Effector memory CD8-positive, alpha-beta T cell (primary cell): Measurements from ENCODE around the gene CCT2.

Experiments used
- ATAC-seq: fragments of 150-1000 bp; cut with Tn5 transposase; replicated peaks from 2 replicates; pipeline ENCODE4 v1.10.0; 2021; ENCODE audit warnings: mild to moderate bottlenecking, moderate library complexity
- DNase-seq, 3 experiments: peaks; one replicate each; pipeline ENCODE4 v3.0.0; 2021
- H3K27ac Mint-ChIP-seq, 2 donors: one replicate each; pipeline ENCODE4 v1.8.0; 2022; ENCODE audit warnings: mild to moderate bottlenecking in 2 of 2, mixed read lengths in 2 of 2, moderate library complexity in 2 of 2
- H3K27me3 Mint-ChIP-seq, 2 donors: one replicate each; pipeline ENCODE4 v1.8.0; 2022; ENCODE audit warnings: mixed read lengths in 2 of 2
- H3K36me3 Mint-ChIP-seq: one replicate; pipeline ENCODE4 v1.8.0; 2022; ENCODE audit warnings: mild to moderate bottlenecking, moderate library complexity, mixed read lengths; ENCODE audit not compliant: insufficient read depth
- H3K4me1 Mint-ChIP-seq, 2 donors: one replicate each; pipeline ENCODE4 v1.8.0; 2022; ENCODE audit warnings: low read depth in 2 of 2, mixed read lengths in 2 of 2
- H3K4me3 Mint-ChIP-seq, 2 donors: one replicate each; pipeline ENCODE4 v1.8.0; 2022; ENCODE audit warnings: mild to moderate bottlenecking in 2 of 2, mixed read lengths in 2 of 2, moderate library complexity in 2 of 2
- H3K9me3 Mint-ChIP-seq, 2 donors: one replicate each; pipeline ENCODE4 v1.8.0; 2022; ENCODE audit warnings: mixed read lengths in 2 of 2
- total RNA-seq, 9 experiments: gene quantifications; one replicate each; lab custom pipeline; 2026; lab: John Stamatoyannopoulos, UW

Gene CCT2
- 105 to 677 (median 155) reads per million in 9 experiments for total RNA-seq

DNA sequence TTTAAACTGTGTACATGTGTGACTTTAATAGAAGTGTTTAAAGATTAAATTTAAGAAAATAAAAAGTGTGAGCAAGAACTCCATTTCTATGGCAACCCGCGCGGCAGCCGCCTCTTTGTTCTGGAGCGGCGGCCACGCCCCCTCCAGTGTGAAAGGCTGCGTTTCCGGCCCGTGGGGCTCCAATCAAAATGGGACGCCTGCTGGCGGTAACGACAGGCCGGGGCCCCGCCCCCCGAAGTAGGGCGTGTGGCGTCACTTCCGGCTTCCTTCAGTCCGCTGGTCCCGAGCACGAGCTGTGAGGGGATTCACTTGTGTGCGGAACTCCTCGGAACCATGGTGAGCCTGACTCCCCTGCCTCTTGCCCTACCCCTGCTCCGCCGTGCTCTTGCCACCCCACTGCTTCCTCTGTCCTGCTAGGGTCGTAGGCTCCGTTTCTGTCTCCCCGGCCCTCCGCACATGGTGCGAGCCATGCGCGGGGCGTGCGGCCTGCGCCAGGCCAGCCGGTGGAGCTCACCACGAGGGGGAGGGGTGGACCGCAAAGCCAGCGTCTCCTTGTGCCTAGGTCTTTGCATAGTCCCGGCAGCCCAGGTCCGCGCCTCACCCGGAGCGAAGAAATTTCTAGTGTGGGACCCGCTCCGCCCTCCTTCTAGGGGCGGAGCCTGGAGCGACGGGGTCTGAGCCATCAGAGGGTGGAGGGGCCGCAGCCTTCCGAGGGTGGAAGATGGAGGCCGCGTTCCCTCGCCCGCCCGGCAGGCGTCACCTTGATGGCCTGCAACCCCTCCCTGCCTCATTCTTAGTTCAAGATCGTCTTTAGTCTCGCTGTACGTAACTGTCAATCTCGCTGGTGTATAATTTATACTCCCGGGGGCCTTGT is at the start of gene CCT2:
Gene CCT2, plus strand, starts transcription at position 271 of the 874 bp plus-strand sequence. Its CDS starts 63 bp downstream, at position 334.
- peak within 1 kb of the TSS; percentile 98 to 99 for H3K27ac Mint-ChIP-seq
- peaks cover 50% of the 10 kb centered on the region for H3K36me3 Mint-ChIP-seq
- ATAC-seq (peak; percentile 92), DNase-seq (peak; percentile 94 to 97 (median 95))
- no peaks in the 10 kb centered on the region for H3K9me3 Mint-ChIP-seq
- no peaks in the 10 kb centered on the region for H3K27me3 Mint-ChIP-seq
- peaks cover 8 to 11% of the 10 kb centered on the region in 2 donors for H3K4me1 Mint-ChIP-seq
- H3K4me3 Mint-ChIP-seq = peak within 1 kb of the TSS; percentile 98 to 99

DNA sequence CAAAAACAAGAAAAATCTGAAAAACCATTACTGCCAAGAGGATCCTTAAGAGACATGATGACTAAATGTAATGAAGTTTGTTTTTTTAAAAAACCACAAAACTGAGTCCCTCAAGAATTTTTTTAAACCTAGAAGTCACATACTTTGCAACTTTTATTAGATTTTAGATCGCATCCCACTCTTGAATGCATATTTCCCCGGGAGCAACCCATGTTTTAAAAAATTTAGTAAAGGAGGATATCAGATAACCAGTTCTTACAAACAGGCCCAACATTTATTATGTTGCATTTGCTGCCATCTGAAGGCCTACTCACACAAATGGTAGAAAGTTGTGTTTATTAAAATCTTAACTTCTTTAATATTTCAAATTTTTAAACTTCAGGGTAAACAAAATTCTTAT is 44.3 kb upstream of the CCT2 start:
- H3K36me3 Mint-ChIP-seq = peaks cover 12% of the 10 kb centered on the region
- H3K4me1 Mint-ChIP-seq = peaks cover 0 to 3% of the 10 kb centered on the region in 2 donors
- peaks cover 4 to 10% of the 10 kb centered on the region in 2 donors for H3K9me3 Mint-ChIP-seq
- ATAC-seq (no peak), DNase-seq (no peak)
- no peak overlapping the region for H3K27ac Mint-ChIP-seq
- no peaks in the 10 kb centered on the region for H3K27me3 Mint-ChIP-seq
- H3K4me3 Mint-ChIP-seq = no peak overlapping the region

DNA sequence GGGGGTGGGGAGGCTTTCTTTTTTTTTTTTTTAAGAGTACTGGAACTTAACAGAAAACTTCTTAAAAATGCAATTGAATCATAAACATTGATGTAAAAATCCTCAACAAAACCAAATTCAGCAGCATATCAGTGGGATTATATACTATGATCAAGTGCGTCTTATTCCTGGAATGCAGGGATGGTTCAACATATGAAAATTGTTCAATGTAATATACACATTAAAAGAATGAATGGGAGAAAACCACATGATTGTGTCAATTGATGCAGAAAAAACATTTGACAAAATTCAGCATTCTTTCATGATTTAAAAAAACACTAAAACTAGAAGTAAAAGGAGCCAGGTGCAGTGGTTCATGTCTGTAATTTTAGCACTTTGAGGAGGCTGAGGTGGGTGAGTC is 41.2 kb upstream of the CCT2 start:
- no peak for DNase-seq
- H3K9me3 Mint-ChIP-seq = peaks cover 4 to 10% of the 10 kb centered on the region in 2 donors
- H3K4me3 Mint-ChIP-seq = no peak overlapping the region
- ATAC-seq = no peak
- H3K4me1 Mint-ChIP-seq = peaks cover 0 to 8% of the 10 kb centered on the region in 2 donors
- H3K27me3 Mint-ChIP-seq = no peaks in the 10 kb centered on the region
- no peak overlapping the region for H3K27ac Mint-ChIP-seq
- peaks cover 5% of the 10 kb centered on the region for H3K36me3 Mint-ChIP-seq

GRCh38 chr12:69545081-69545480 is 40.2 kb upstream of the CCT2 start:
- peaks cover 4 to 10% of the 10 kb centered on the region in 2 donors for H3K9me3 Mint-ChIP-seq
- H3K27me3 Mint-ChIP-seq = no peaks in the 10 kb centered on the region
- peaks cover 1 to 13% of the 10 kb centered on the region in 2 donors for H3K4me1 Mint-ChIP-seq
- no peak overlapping the region for H3K4me3 Mint-ChIP-seq
- ATAC-seq (no peak), DNase-seq (no peak)
- peaks cover 7% of the 10 kb centered on the region for H3K36me3 Mint-ChIP-seq
- no peak overlapping the region for H3K27ac Mint-ChIP-seq

DNA sequence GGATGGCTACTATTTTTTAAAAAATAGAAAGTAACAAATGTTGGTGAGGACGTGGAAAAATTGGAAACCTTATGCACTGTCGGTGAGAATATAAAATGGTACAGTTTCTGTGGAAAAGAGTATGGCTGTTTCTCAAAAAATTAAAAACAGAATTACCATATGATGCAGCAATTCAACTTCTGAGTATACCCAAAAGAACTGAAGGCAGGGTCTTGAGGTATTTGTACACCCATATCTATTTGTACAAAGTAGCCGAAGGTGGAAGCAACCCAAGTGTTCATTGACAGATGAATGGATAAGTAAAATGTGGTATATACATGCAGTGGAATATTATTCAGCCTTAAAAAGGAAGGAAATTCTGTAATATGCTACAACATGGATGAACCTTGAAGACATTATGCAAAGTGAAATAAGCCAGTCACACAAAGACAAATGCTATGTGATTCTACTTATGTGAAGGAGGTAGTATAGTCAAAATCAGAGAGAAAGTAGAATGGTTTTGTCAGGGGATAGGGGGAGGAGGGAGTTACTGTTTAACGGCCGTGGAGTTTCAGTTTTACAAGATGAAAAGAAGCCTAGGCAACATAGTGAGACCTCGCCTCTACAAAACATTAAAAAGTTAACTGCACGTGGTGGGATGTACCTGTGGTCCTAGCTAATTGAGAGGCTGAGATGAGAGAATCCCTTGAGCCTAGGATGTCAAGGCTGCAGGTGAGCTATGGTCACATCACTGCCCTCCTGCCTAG is 38.4 kb upstream of the CCT2 start:
- Mint-ChIP-seq H3K36me3 (peaks cover 2% of the 10 kb centered on the region), H3K27ac (no peak overlapping the region), H3K4me3 (no peak overlapping the region), H3K9me3 (peaks cover 4 to 10% of the 10 kb centered on the region in 2 donors), H3K4me1 (peaks cover 1 to 13% of the 10 kb centered on the region in 2 donors), H3K27me3 (no peaks in the 10 kb centered on the region)
- ATAC-seq (no peak), DNase-seq (no peak)

- H3K4me3 Mint-ChIP-seq = no peak overlapping the region
- peaks cover 0 to 3% of the 10 kb centered on the region in 2 donors for H3K9me3 Mint-ChIP-seq
- H3K27ac Mint-ChIP-seq = no peak overlapping the region
- DNase-seq (no peak), ATAC-seq (no peak)
- no peaks in the 10 kb centered on the region for H3K27me3 Mint-ChIP-seq
- H3K4me1 Mint-ChIP-seq = peaks cover 3 to 16% of the 10 kb centered on the region in 2 donors
- peaks cover 9% of the 10 kb centered on the region for H3K36me3 Mint-ChIP-seq
Observed at GRCh38 chr12:69548687-69549086, 36.6 kb upstream of the CCT2 start.

- ATAC-seq (no peak), DNase-seq (no peak)
- peaks cover 3 to 16% of the 10 kb centered on the region in 2 donors for H3K4me1 Mint-ChIP-seq
- peaks cover 9% of the 10 kb centered on the region for H3K36me3 Mint-ChIP-seq
- no peak overlapping the region for H3K27ac Mint-ChIP-seq
- H3K27me3 Mint-ChIP-seq = no peaks in the 10 kb centered on the region
- H3K4me3 Mint-ChIP-seq = no peak overlapping the region
- no peaks in the 10 kb centered on the region for H3K9me3 Mint-ChIP-seq
Observed at GRCh38 chr12:69550569-69551350, 34.5 kb upstream of the CCT2 start.

DNA sequence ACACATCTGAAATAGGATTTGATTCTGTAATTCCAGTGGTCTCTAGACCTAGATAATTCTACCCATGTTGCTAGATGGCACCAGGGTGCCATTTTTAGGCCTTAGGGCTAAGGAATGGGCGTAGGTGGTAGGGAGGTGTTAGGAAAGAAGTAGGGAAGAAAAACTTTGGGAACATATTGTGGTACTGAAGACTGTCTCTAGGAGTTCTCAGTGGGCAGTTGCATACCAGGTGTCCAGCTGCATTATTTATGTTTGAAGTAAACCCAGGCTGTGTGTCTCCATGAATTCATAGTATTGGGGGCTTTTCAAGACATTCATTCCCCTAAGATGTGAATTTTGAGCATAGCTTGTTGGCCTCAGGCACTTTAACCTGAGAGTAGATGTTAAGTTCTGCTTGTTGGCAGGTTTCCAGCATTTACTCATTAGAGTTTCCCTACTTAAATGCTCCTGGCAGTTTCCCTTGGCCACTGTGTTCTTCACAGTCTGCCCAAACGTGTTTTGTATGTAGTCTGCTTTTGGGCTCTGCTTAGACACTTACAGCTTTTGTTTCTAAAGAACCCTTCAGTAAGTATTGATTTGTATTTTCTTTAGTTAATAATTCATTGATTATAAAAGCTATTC is 31.5 kb upstream of the CCT2 start:
- H3K36me3 Mint-ChIP-seq = peaks cover 9% of the 10 kb centered on the region
- DNase-seq = no peak
- H3K27ac Mint-ChIP-seq = peak overlapping the region; percentile 38 to 49
- H3K27me3 Mint-ChIP-seq = no peaks in the 10 kb centered on the region
- H3K9me3 Mint-ChIP-seq = no peaks in the 10 kb centered on the region
- no peak overlapping the region for H3K4me3 Mint-ChIP-seq
- no peak for ATAC-seq
- H3K4me1 Mint-ChIP-seq = peaks cover 3 to 12% of the 10 kb centered on the region in 2 donors

DNA sequence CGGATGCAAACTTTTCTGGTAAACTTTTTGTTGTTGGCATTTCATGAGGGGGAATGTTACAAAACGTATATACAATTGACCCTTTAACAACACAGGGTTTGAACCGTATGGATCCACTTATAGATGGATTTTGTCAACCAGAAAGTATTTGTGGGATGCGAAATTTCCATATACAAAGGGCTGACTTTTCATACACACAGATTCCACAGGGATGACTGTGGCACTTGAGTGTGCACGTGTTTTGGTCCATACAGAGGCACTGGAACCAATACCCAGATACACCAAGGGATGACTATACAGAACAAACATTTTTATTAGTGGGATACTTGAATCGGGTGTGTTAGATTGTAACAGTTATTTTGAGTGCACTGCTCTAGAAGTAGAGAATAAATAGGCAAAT is 29.8 kb upstream of the CCT2 start:
- Mint-ChIP-seq H3K36me3 (peaks cover 6% of the 10 kb centered on the region), H3K27ac (no peak overlapping the region), H3K9me3 (no peaks in the 10 kb centered on the region), H3K4me1 (peaks cover 2 to 7% of the 10 kb centered on the region in 2 donors), H3K27me3 (no peaks in the 10 kb centered on the region), H3K4me3 (no peak overlapping the region)
- ATAC-seq (no peak), DNase-seq (no peak)

DNA sequence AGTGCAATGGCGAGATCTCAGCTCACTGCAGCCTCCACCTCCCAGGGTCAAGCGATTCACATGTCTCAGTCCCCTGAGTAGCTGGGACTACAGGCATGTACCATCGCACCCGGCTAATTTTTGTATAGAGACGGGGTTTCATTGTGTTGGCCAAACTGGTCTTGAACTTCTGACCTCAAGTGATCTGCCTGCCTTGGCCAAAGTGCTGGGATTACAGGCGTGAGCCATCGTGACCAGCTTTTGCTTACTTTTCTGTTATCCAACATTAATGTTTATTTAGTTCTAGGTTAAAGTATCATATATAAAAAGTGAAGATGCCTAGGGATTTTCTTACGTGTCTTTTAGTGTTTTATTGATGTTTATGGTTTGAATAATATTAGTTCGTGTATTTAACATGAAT is 28.9 kb upstream of the CCT2 start:
- H3K9me3 Mint-ChIP-seq = no peaks in the 10 kb centered on the region
- H3K27me3 Mint-ChIP-seq = no peaks in the 10 kb centered on the region
- H3K4me3 Mint-ChIP-seq = no peak overlapping the region
- ATAC-seq = no peak
- no peak for DNase-seq
- peaks cover 2 to 7% of the 10 kb centered on the region in 2 donors for H3K4me1 Mint-ChIP-seq
- H3K36me3 Mint-ChIP-seq = peaks cover 6% of the 10 kb centered on the region
- no peak overlapping the region for H3K27ac Mint-ChIP-seq

- no peak for DNase-seq
- Mint-ChIP-seq H3K4me1 (peaks cover 0 to 8% of the 10 kb centered on the region in 2 donors), H3K36me3 (no peaks in the 10 kb centered on the region), H3K4me3 (no peak overlapping the region), H3K9me3 (no peaks in the 10 kb centered on the region), H3K27me3 (no peaks in the 10 kb centered on the region), H3K27ac (no peak overlapping the region)
- no peak for ATAC-seq
Observed at GRCh38 chr12:69563166-69563762, 22.0 kb upstream of the CCT2 start.

GRCh38 chr12:69566603-69567002 is 18.7 kb upstream of the CCT2 start:
- H3K9me3 Mint-ChIP-seq = no peaks in the 10 kb centered on the region
- peak overlapping the region in 1 of 2 donors; percentile 4 for H3K27ac Mint-ChIP-seq
- peaks cover 14% of the 10 kb centered on the region for H3K36me3 Mint-ChIP-seq
- H3K4me3 Mint-ChIP-seq = no peak overlapping the region
- ATAC-seq (no peak), DNase-seq (no peak)
- peaks cover 0 to 1% of the 10 kb centered on the region in 2 donors for H3K4me1 Mint-ChIP-seq
- H3K27me3 Mint-ChIP-seq = no peaks in the 10 kb centered on the region
